Uterus (tissue), 4 donors: Measurements from ENCODE around the gene SPIN2B. TPM values are rescaled to one million over a fixed set of nuclear protein-coding genes. Genes with fewer than 3 reads are reported as not detected.

ENCODE experiments used
- DNase-seq, 2 donors: peaks; one replicate each; pipeline ENCODE4 v3.0.0-alpha.2; 2019 to 2020
- H3K27ac ChIP-seq, 2 donors: fragments of 200-600 bp; sonication (generic); 1 replicate in 1 of 2; 2 replicates in 1 of 2; pipeline ENCODE4 v1.5.1; 2016 to 2018
- H3K27me3 ChIP-seq, 2 donors: fragments of 200-600 bp; sonication (generic); one replicate each; pipeline ENCODE4 v1.5.1; 2018 to 2019; ENCODE audit warnings: control low read depth in 1 of 2
- H3K36me3 ChIP-seq, 2 donors: fragments of 200-600 bp; sonication (generic); one replicate each; pipeline ENCODE4 v1.5.1; 2019; ENCODE audit warnings: control low read depth in 1 of 2
- H3K4me1 ChIP-seq, 2 donors: fragments of 200-600 bp; sonication (generic); one replicate each; pipeline ENCODE4 v1.5.1; 2018 to 2019; ENCODE audit warnings: control low read depth in 1 of 2
- H3K4me3 ChIP-seq, 2 donors: fragments of 200-600 bp; sonication (generic); 1 replicate in 1 of 2; 2 replicates in 1 of 2; pipeline ENCODE4 v1.5.1; 2018 to 2019; ENCODE audit warnings: mild to moderate bottlenecking in 1 of 2
- H3K9me3 ChIP-seq, 2 donors: fragments of 200-600 bp; sonication (generic); one replicate each; pipeline ENCODE4 v1.5.1; 2019; ENCODE audit warnings: control low read depth in 1 of 2
- CTCF ChIP-seq, 4 experiments: fragments of 200-600 bp in 2 of 4; fragments of 450-650 bp in 2 of 4; sonication (generic) in 2 of 4; IDR thresholded peaks; one replicate each; pipeline ENCODE4 v1.5.1; 2016 to 2019; ENCODE audit warnings: antibody characterized with exemption in 4 of 4, mild to moderate bottlenecking in 2 of 4, moderate library complexity in 1 of 4
- POLR2A ChIP-seq, 2 donors: fragments of 450-650 bp; IDR thresholded peaks; one replicate each; pipeline ENCODE4 v1.6.1; 2016; ENCODE audit warnings: antibody characterized with exemption in 2 of 2, mild to moderate bottlenecking in 1 of 2, moderate library complexity in 1 of 2
- intact Hi-C: fragments of 100-400 bp; cut with DNase I; formaldehyde crosslinking; loops from one replicate; pipeline ENCODE4 v1.15.1; 2023; ENCODE audit warnings: low total_unique reads
- total RNA-seq, 4 donors: library from RNA; depleted of rRNA in 3 of 4; stranded (reverse); fragments of >200 nt in 3 of 4; gene quantifications; one replicate each; pipeline versions ENCODE4 v1.1.0 to v1.2.4, GENCODE V29; 2014 to 2023
- donor health status: DM: yes; HTN: yes; CAD: no.

Gene SPIN2B
- total RNA-seq, 4 donors from 2014 or later: 2.4 to 14.3 (median 12.5) TPM

- no peak overlapping the region for H3K4me3 ChIP-seq
- no peak overlapping the region for H3K27ac ChIP-seq
- no peak for TF ChIP-seq POLR2A (IDR thresholded peaks at IDR 0.05)
- TF ChIP-seq CTCF (IDR thresholded peaks at IDR 0.05): no peak
- H3K36me3 ChIP-seq: no peaks in the 10 kb centered on the region
- no peaks in the 10 kb centered on the region for H3K9me3 ChIP-seq
- no peaks in the 10 kb centered on the region for H3K27me3 ChIP-seq
- intact Hi-C loops: no loop called here
- no peak for DNase-seq
- no peaks in the 10 kb centered on the region for H3K4me1 ChIP-seq
These were observed 51.0 kb downstream of the SPIN2B start for GRCh38 chrX:57070185-57070984.

Other genes starting within 250 kb of the SPIN2B start
- gene SPIN3, start 126.0 kb downstream of the SPIN2B start, total RNA-seq: 10 to 100 TPM in 2 of 4 donors, 1 to 10 TPM in 2; 5.6 to 23.0 (median 14.3) TPM
- 1 to 10 TPM in 1 of 4 donors, under 1 TPM in 1, not detected in 2; 0.67 to 1.8 TPM for gene SPIN2A, start 15.8 kb upstream of the SPIN2B start, total RNA-seq
- 1 to 10 TPM in 1 of 4 donors, under 1 TPM in 1, not detected in 2; 0.85 to 4.8 TPM for gene FAAH2, start 165.2 kb upstream of the SPIN2B start, total RNA-seq